Tibial nerve (tissue), 4 donors: ENCODE measurements around the gene DNM3. TPM values are rescaled to one million over a fixed set of nuclear protein-coding genes. Genes with fewer than 3 reads are reported as not detected.

Experiments
- DNase-seq, 2 donors: peaks; one replicate each; pipeline ENCODE4 v3.0.0-alpha.2; 2019; ENCODE audit warnings: low spot score in 2 of 2
- H3K27ac ChIP-seq, 4 donors: fragments of 200-600 bp; sonication (generic) in 3 of 4; one replicate each; pipeline ENCODE4 v1.5.1; 2017 to 2019; ENCODE audit warnings: mild to moderate bottlenecking in 1 of 4
- H3K27me3 ChIP-seq, 2 donors: fragments of 200-600 bp; sonication (generic) in 1 of 2; one replicate each; pipeline versions ENCODE4 v1.5.1 to v1.6.0; 2017 to 2019
- H3K36me3 ChIP-seq, 3 donors: fragments of 200-600 bp; sonication (generic); one replicate each; pipeline ENCODE4 v1.5.1; 2018 to 2019
- H3K4me1 ChIP-seq, 4 donors: fragments of 200-600 bp; sonication (generic) in 3 of 4; one replicate each; pipeline ENCODE4 v1.5.1; 2017 to 2019
- H3K4me3 ChIP-seq, 4 donors: fragments of 200-600 bp; sonication (generic) in 3 of 4; one replicate each; pipeline ENCODE4 v1.5.1; 2017 to 2019; ENCODE audit warnings: mild to moderate bottlenecking in 1 of 4, moderate library complexity in 1 of 4
- H3K9me3 ChIP-seq, 4 donors: fragments of 200-600 bp; sonication (generic) in 3 of 4; one replicate each; pipeline ENCODE4 v1.5.1; 2017 to 2019
- CTCF ChIP-seq, 5 experiments: fragments of 200-600 bp in 3 of 5; fragments of 450-650 bp in 2 of 5; sonication (generic) in 3 of 5; IDR thresholded peaks; one replicate each; pipeline ENCODE4 v1.5.1; 2016 to 2019; ENCODE audit warnings: antibody characterized with exemption in 5 of 5, mild to moderate bottlenecking in 3 of 5, moderate library complexity in 2 of 5
- EP300 ChIP-seq, 2 donors: sonication (generic); formaldehyde crosslinking; IDR thresholded peaks; one replicate each; pipeline ENCODE4 v1.6.1; 2017; ENCODE audit warnings: antibody characterized with exemption in 2 of 2, mild to moderate bottlenecking in 1 of 2
- POLR2A ChIP-seq, 2 donors: fragments of 450-650 bp; IDR thresholded peaks; one replicate each; pipeline ENCODE4 v1.6.1; 2017; ENCODE audit warnings: antibody characterized with exemption in 2 of 2, mild to moderate bottlenecking in 2 of 2, moderate library complexity in 2 of 2
- WGBS, 2 donors: methylation state at CpG; one replicate each; pipeline ENCODE4 v1.1.5; 2018; 5-methylcytosine and 5-hydroxymethylcytosine counted together
- total RNA-seq, 4 donors: library from RNA; depleted of rRNA; stranded (reverse); fragments of >200 nt; gene quantifications; one replicate each; pipeline ENCODE4 v1.1.0, GENCODE V29; 2016

The DNM3 gene
- total RNA-seq, 4 donors from 2014 or later: 9.8 to 15.3 (median 12.3) TPM

GRCh38 chr1:172084876-172085275 lies 243.6 kb downstream of the DNM3 start:
- H3K4me3 ChIP-seq: no peak overlapping the region
- H3K9me3 ChIP-seq: no peaks in the 10 kb centered on the region
- no peaks in the 10 kb centered on the region for H3K27me3 ChIP-seq
- 34 to 38% methylated on average over 2 of the region's 2 CpGs for WGBS, 2 donors
- no peak overlapping the region for H3K27ac ChIP-seq
- no peak for DNase-seq
- H3K4me1 ChIP-seq: peaks cover 0 to 6% (median 0%) of the 10 kb centered on the region in 4 donors
- H3K36me3 ChIP-seq: peaks cover 0 to 8% (median 0%) of the 10 kb centered on the region in 3 donors
- TF ChIP-seq CTCF (IDR thresholded peaks at IDR 0.05) (no peak), EP300 (IDR thresholded peaks at IDR 0.05) (no peak)

GRCh38 chr1:172085317-172085716 lies 244.0 kb downstream of the DNM3 start:
- H3K27ac ChIP-seq: no peak overlapping the region
- no peak for TF ChIP-seq CTCF (IDR thresholded peaks at IDR 0.05)
- TF ChIP-seq POLR2A (IDR thresholded peaks at IDR 0.05): no peak
- TF ChIP-seq EP300 (IDR thresholded peaks at IDR 0.05): no peak
- no peak overlapping the region for H3K4me3 ChIP-seq
- H3K4me1 ChIP-seq: peaks cover 0 to 6% (median 0%) of the 10 kb centered on the region in 4 donors
- DNase-seq: no peak
- 65 to 68% methylated on average over 3 of the region's 3 CpGs for WGBS, 2 donors
- H3K27me3 ChIP-seq: no peaks in the 10 kb centered on the region
- H3K36me3 ChIP-seq: peaks cover 0 to 4% (median 0%) of the 10 kb centered on the region in 3 donors
- no peaks in the 10 kb centered on the region for H3K9me3 ChIP-seq

- 86% methylated on average over 2 of the region's 2 CpGs for WGBS, 2 donors
- H3K4me1 ChIP-seq: peaks cover 0 to 6% (median 0%) of the 10 kb centered on the region in 4 donors
- no peaks in the 10 kb centered on the region for H3K9me3 ChIP-seq
- H3K27ac ChIP-seq: no peak overlapping the region
- no peaks in the 10 kb centered on the region for H3K36me3 ChIP-seq
- no peak overlapping the region for H3K4me3 ChIP-seq
- no peak for DNase-seq
- H3K27me3 ChIP-seq: no peaks in the 10 kb centered on the region
- TF ChIP-seq CTCF (IDR thresholded peaks at IDR 0.05): no peak
- no peak for TF ChIP-seq POLR2A (IDR thresholded peaks at IDR 0.05)
- TF ChIP-seq EP300 (IDR thresholded peaks at IDR 0.05): no peak
These were observed 244.8 kb downstream of the DNM3 start for GRCh38 chr1:172086137-172086536.

GRCh38 chr1:172088256-172088655 lies 247.0 kb downstream of the DNM3 start:
- Histone ChIP-seq H3K4me1 (peaks cover 0 to 6% (median 0%) of the 10 kb centered on the region in 4 donors), H3K36me3 (no peaks in the 10 kb centered on the region), H3K27ac (no peak overlapping the region), H3K27me3 (no peaks in the 10 kb centered on the region), H3K4me3 (no peak overlapping the region), H3K9me3 (no peaks in the 10 kb centered on the region)
- no peak for DNase-seq
- TF ChIP-seq EP300 (IDR thresholded peaks at IDR 0.05) (no peak), CTCF (IDR thresholded peaks at IDR 0.05) (no peak), POLR2A (IDR thresholded peaks at IDR 0.05) (no peak)
- 39 to 65% methylated on average over 1 of the region's 1 CpG for WGBS, 2 donors

GRCh38 chr1:172089768-172090510 lies 248.6 kb downstream of the DNM3 start:
- peak; percentile 24 to 51 (median 32) for TF ChIP-seq CTCF (IDR thresholded peaks at IDR 0.05)
- no peak for TF ChIP-seq EP300 (IDR thresholded peaks at IDR 0.05)
- DNase-seq: peak; percentile 20 to 23
- H3K36me3 ChIP-seq: no peaks in the 10 kb centered on the region
- WGBS, 2 donors: 77 to 79% methylated on average over 7 of the region's 7 CpGs
- no peak overlapping the region for H3K27ac ChIP-seq
- no peaks in the 10 kb centered on the region for H3K27me3 ChIP-seq
- no peak overlapping the region for H3K4me3 ChIP-seq
- H3K4me1 ChIP-seq: peaks cover 0 to 4% (median 0%) of the 10 kb centered on the region in 4 donors
- H3K9me3 ChIP-seq: no peaks in the 10 kb centered on the region
